ENCODE results near the gene CSF3R. TPM values are rescaled to one million over a fixed set of nuclear protein-coding genes. Genes with fewer than 3 reads are reported as not detected.
"Not testable (repeated sequence)": the region's sequence is repeated elsewhere in the genome, so short reads cannot be mapped to it uniquely, and the experiment has no call there.

Gene CSF3R
- total RNA-seq, 1 donor from 2014 or later: not detected

GRCh38 chr1:36513676-36514473, 31.2 kb upstream of the CSF3R start:
- DNase-seq (ENCODE audit: low read depth in 2 of 2): no peak

- DNase-seq (ENCODE audit: low read depth in 2 of 2): no peak
Observed at GRCh38 chr1:36512842-36513241, 30.1 kb upstream of the CSF3R start.

GRCh38 chr1:36511804-36512798, 29.4 kb upstream of the CSF3R start:
- DNase-seq (ENCODE audit: low read depth in 2 of 2): no peak

- DNase-seq (ENCODE audit: low read depth in 2 of 2): not testable (repeated sequence)
Observed at GRCh38 chr1:36511220-36511619, 28.5 kb upstream of the CSF3R start.

- DNase-seq (ENCODE audit: low read depth in 2 of 2): no peak
Observed at GRCh38 chr1:36510418-36510817, 27.7 kb upstream of the CSF3R start.

- no peak for DNase-seq (ENCODE audit: low read depth in 2 of 2)
Observed at GRCh38 chr1:36508257-36508656, 25.5 kb upstream of the CSF3R start.

GRCh38 chr1:36506276-36506920, 23.7 kb upstream of the CSF3R start:
- DNase-seq (ENCODE audit: low read depth in 2 of 2): no peak

GRCh38 chr1:36503733-36504132, 21.0 kb upstream of the CSF3R start:
- no peak for DNase-seq (ENCODE audit: low read depth in 2 of 2)

- no peak for DNase-seq (ENCODE audit: low read depth in 2 of 2)
Observed at GRCh38 chr1:36503159-36503558, 20.4 kb upstream of the CSF3R start.

- DNase-seq (ENCODE audit: low read depth in 2 of 2): no peak
Observed at GRCh38 chr1:36502616-36503015, 19.9 kb upstream of the CSF3R start.

- DNase-seq (ENCODE audit: low read depth in 2 of 2): not testable (repeated sequence)
Observed at GRCh38 chr1:36501911-36502310, 19.2 kb upstream of the CSF3R start.

GRCh38 chr1:36497207-36497606, 14.5 kb upstream of the CSF3R start:
- DNase-seq (ENCODE audit: low read depth in 2 of 2): no peak

GRCh38 chr1:36494971-36495370, 12.3 kb upstream of the CSF3R start:
- DNase-seq (ENCODE audit: low read depth in 2 of 2): no peak

GRCh38 chr1:36493524-36493923, 10.8 kb upstream of the CSF3R start:
- no peak for DNase-seq (ENCODE audit: low read depth in 2 of 2)

GRCh38 chr1:36492491-36492890, 9.8 kb upstream of the CSF3R start:
- DNase-seq (ENCODE audit: low read depth in 2 of 2): no peak

- DNase-seq (ENCODE audit: low read depth in 2 of 2): not testable (repeated sequence)
Observed at GRCh38 chr1:36489258-36490051, 6.7 kb upstream of the CSF3R start.

GRCh38 chr1:36487906-36488305, 5.2 kb upstream of the CSF3R start:
- no peak for DNase-seq (ENCODE audit: low read depth in 2 of 2)

- DNase-seq (ENCODE audit: low read depth in 2 of 2): not testable (repeated sequence)
Observed at GRCh38 chr1:36487336-36487725, 4.6 kb upstream of the CSF3R start.

- DNase-seq (ENCODE audit: low read depth in 2 of 2): no peak
Observed at GRCh38 chr1:36486439-36487335, 4.0 kb upstream of the CSF3R start.

GRCh38 chr1:36486093-36486438, 3.4 kb upstream of the CSF3R start:
- no peak for DNase-seq (ENCODE audit: low read depth in 2 of 2)

All from lung microvascular endothelial cell (primary cell).